Activated CD8-positive, alpha-beta memory T cell treated with anti-CD3 and anti-CD28 coated beads, Interleukin-2, amount 50 U/mL, for 24 hours (primary cell): ENCODE results near the gene LMOD3.

ENCODE experiments used
- DNase-seq: peaks from one replicate; pipeline ENCODE4 v3.0.0-alpha.2; 2020; ENCODE audit errors: extremely low read depth

Gene LMOD3

GRCh38 chr3:69121950-69122349 lies 445 bp downstream of the LMOD3 start:
- DNase-seq, result no peak

GRCh38 chr3:69121513-69121912 lies 882 bp downstream of the LMOD3 start:
- no peak for DNase-seq

- DNase-seq, result peak; percentile 67
Observed at GRCh38 chr3:69120879-69121464, 1.4 kb downstream of the LMOD3 start.

- no peak for DNase-seq
Observed at GRCh38 chr3:69119681-69120080, 2.7 kb downstream of the LMOD3 start.

- DNase-seq, result no peak
Observed at GRCh38 chr3:69119138-69119537, 3.3 kb downstream of the LMOD3 start.

GRCh38 chr3:69118555-69118954 lies 3.8 kb downstream of the LMOD3 start:
- DNase-seq, result no peak

- no peak for DNase-seq
Observed at GRCh38 chr3:69116897-69117296, 5.5 kb downstream of the LMOD3 start.

GRCh38 chr3:69116162-69116561 lies 6.2 kb downstream of the LMOD3 start:
- no peak for DNase-seq

GRCh38 chr3:69115731-69116130 lies 6.7 kb downstream of the LMOD3 start:
- no peak for DNase-seq

GRCh38 chr3:69113536-69113935 lies 8.9 kb downstream of the LMOD3 start:
- DNase-seq, result no peak

GRCh38 chr3:69110941-69111546 lies 11.4 kb downstream of the LMOD3 start:
- no peak for DNase-seq

GRCh38 chr3:69108811-69109210 lies 13.6 kb downstream of the LMOD3 start:
- DNase-seq, result no peak

- DNase-seq, result no peak
Observed at GRCh38 chr3:69107841-69108240, 14.6 kb downstream of the LMOD3 start.

GRCh38 chr3:69105320-69105719 lies 17.1 kb downstream of the LMOD3 start:
- DNase-seq, result no peak

- no peak for DNase-seq
Observed at GRCh38 chr3:69104586-69104985, 17.8 kb downstream of the LMOD3 start.

GRCh38 chr3:69103123-69103522 lies 19.3 kb downstream of the LMOD3 start:
- DNase-seq, result no peak

GRCh38 chr3:69102384-69102783 lies 20.0 kb downstream of the LMOD3 start:
- no peak for DNase-seq

- DNase-seq, result no peak
Observed at GRCh38 chr3:69099576-69099975, 22.8 kb downstream of the LMOD3 start.

- no peak for DNase-seq
Observed at GRCh38 chr3:69097407-69098086, 24.8 kb downstream of the LMOD3 start.

GRCh38 chr3:69096299-69096698 lies 26.1 kb downstream of the LMOD3 start:
- no peak for DNase-seq

- DNase-seq, result no peak
Observed at GRCh38 chr3:69095636-69096035, 26.8 kb downstream of the LMOD3 start.

- DNase-seq, result no peak
Observed at GRCh38 chr3:69094467-69095205, 27.8 kb downstream of the LMOD3 start.

- no peak for DNase-seq
Observed at GRCh38 chr3:69092030-69092516, 30.3 kb downstream of the LMOD3 start.
